Kidney (tissue), 14 donors: ENCODE measurements around the gene INSYN1. TPM values are rescaled to one million over a fixed set of nuclear protein-coding genes. Genes with fewer than 3 reads are reported as not detected.
A peak's percentile ranks its signal among the peaks of the same experiment; 100 is the strongest.

Experiments used
- DNase-seq, 5 donors: peaks; one replicate each; pipeline ENCODE4 v3.0.0-alpha.2; 2013 to 2020
- FAIRE-seq: peaks from 2 replicates; lab custom pipeline; 2012; peaks lifted over from hg19 to GRCh38; lab: Jason Lieb, UNC
- H3K27ac ChIP-seq, 2 donors: one replicate each; pipeline ENCODE4 v1.7.0; 2013; ENCODE audit warnings: low read depth in 2 of 2, low read length in 2 of 2, inconsistent platforms in 1 of 2
- H3K27me3 ChIP-seq: one replicate; pipeline ENCODE4 v1.7.1; 2013; ENCODE audit warnings: low read length, inconsistent platforms; ENCODE audit not compliant: control insufficient read depth, insufficient read depth
- H3K36me3 ChIP-seq, 3 donors: one replicate each; pipeline versions ENCODE4 v1.7.0 to v1.7.1; 2013; ENCODE audit warnings: low read length in 3 of 3, control low read depth in 1 of 3, inconsistent platforms in 1 of 3; ENCODE audit not compliant: insufficient read depth in 3 of 3, control insufficient read depth in 2 of 3
- H3K4me1 ChIP-seq, 3 donors: one replicate each; pipeline versions ENCODE4 v1.7.0 to v1.7.1; 2013; ENCODE audit warnings: low read length in 3 of 3, inconsistent platforms in 1 of 3, low read depth in 1 of 3; ENCODE audit not compliant: control insufficient read depth in 2 of 3, insufficient read depth in 2 of 3
- H3K4me3 ChIP-seq, 3 donors: one replicate each; pipeline versions ENCODE4 v1.7.0 to v1.8.1; 2013; ENCODE audit warnings: low read length in 3 of 3, control low read depth in 1 of 3, inconsistent platforms in 1 of 3
- H3K9ac ChIP-seq, 3 donors: one replicate each; pipeline versions ENCODE4 v1.7.0 to v1.7.1; 2013; ENCODE audit warnings: low read length in 3 of 3, control low read depth in 1 of 3, inconsistent platforms in 1 of 3
- H3K9me3 ChIP-seq, 3 donors: one replicate each; pipeline versions ENCODE4 v1.7.0 to v1.7.1; 2013; ENCODE audit warnings: low read length in 3 of 3, control low read depth in 1 of 3, inconsistent platforms in 1 of 3; ENCODE audit not compliant: control insufficient read depth in 2 of 3, insufficient read depth in 1 of 3
- CTCF ChIP-seq: IDR thresholded peaks from 3 replicates; pipeline ENCODE4 v1.5.1; 2012; ENCODE audit warnings: mild to moderate bottlenecking, moderate library complexity, borderline replicate concordance; ENCODE audit not compliant: insufficient read depth; ENCODE audit errors: extremely low read depth
- intact Hi-C: fragments of 100-400 bp; cut with DNase I; formaldehyde crosslinking; loops from one replicate; pipeline ENCODE4 v1.11.1; 2022
- polyA plus RNA-seq: library from polyadenylated mRNA; stranded (reverse); fragments of 350-450 nt; fragmentation: Illumina TruSeq; extraction: RNeasy Lipid Tissue Mini Kit (QIAGEN cat#74804); gene quantifications from one replicate; pipeline ENCODE4 v1.2.3, GENCODE V29; 2014; ENCODE audit warnings: low read depth, low replicate concordance; ENCODE audit not compliant: insufficient read depth
- total RNA-seq: library from RNA; stranded (reverse); fragmentation: NEBNext Ultra II Directional; extraction: Animal tissue kit (Norgen Biotek cat#: 25700); gene quantifications from one replicate; pipeline ENCODE4 v1.2.1, GENCODE V29; 2021
- donor health status: control.
- donor health status: control.
- donor health status: control.
- donor health status: control.
- donor health status: control.
- donor health status: DM: yes; HTN: yes; CAD: no.
- donor health status: Normal renal cell carcinoma (clear cell type).

INSYN1 gene
- total and polyA plus RNA-seq, 2 donors from 2014 or later = 4.2 to 39.6 TPM

GRCh38 chr15:73694419-73694818 is 58.7 kb downstream of the INSYN1 start:
- peaks cover 0 to 5% (median 5%) of the 10 kb centered on the region in 3 donors for H3K4me1 ChIP-seq
- no peaks in the 10 kb centered on the region for H3K36me3 ChIP-seq
- DNase-seq = no peak
- H3K9me3 ChIP-seq = no peaks in the 10 kb centered on the region
- FAIRE-seq = no peak
- no peak overlapping the region for H3K4me3 ChIP-seq
- intact Hi-C loops = no loop called here
- no peak overlapping the region for H3K27ac ChIP-seq
- no peak overlapping the region for H3K9ac ChIP-seq
- no peak for TF ChIP-seq CTCF
- no peaks in the 10 kb centered on the region for H3K27me3 ChIP-seq

DNA sequence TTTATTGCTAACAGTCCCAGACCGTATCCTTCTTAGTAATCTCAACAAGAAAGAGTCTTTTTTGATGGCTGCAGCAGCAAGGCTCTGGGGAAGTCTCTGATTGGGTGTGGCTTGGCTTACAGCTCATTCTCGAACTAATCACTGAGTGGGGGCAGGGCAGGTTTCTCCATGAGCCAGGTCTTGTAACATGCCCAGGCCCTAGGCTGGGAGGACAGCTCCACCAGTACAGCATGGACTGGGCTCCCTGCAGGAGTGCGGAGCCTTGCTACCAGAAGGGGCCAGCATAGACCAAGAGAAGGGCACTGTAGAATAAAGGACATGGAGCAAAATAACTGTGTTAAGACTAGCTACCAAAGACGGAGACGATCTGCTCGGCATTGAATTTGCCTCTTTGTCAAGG is 61.8 kb downstream of the INSYN1 start:
- Histone ChIP-seq H3K36me3 (no peaks in the 10 kb centered on the region), H3K4me1 (peaks cover 0 to 1% (median 0%) of the 10 kb centered on the region in 3 donors), H3K9me3 (no peaks in the 10 kb centered on the region), H3K27me3 (no peaks in the 10 kb centered on the region), H3K9ac (no peak overlapping the region), H3K4me3 (no peak overlapping the region), H3K27ac (no peak overlapping the region)
- intact Hi-C loops = no loop called here
- DNase-seq = peak in 2 of 5 donors; percentile 10 to 25
- no peak for FAIRE-seq
- TF ChIP-seq CTCF = no peak

DNA sequence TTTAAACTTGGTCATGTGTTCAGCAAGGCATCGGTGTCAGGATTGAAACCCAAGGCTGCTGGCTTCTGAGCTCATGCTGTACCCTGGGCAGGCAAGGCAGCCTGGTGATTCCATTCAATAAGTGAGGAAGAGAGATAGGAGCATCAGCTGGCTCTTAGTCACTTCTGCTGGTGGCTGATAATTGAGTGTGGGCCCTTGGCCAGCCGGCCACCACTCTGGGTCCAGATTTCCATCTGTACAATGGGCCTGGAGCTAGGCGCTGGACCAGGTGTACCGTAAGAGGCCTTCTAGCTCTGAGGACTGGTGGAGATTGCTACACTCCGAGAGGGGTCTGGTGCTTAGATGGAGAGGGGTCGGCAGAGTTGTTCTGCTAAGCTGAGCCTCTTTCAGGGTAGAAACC is 64.7 kb downstream of the INSYN1 start:
- Histone ChIP-seq H3K4me1 (peaks cover 2 to 8% (median 6%) of the 10 kb centered on the region in 3 donors), H3K36me3 (no peaks in the 10 kb centered on the region), H3K4me3 (no peak overlapping the region), H3K27me3 (no peaks in the 10 kb centered on the region), H3K27ac (no peak overlapping the region), H3K9me3 (no peaks in the 10 kb centered on the region), H3K9ac (no peak overlapping the region)
- no peak for FAIRE-seq
- TF ChIP-seq CTCF = no peak
- DNase-seq = no peak
- intact Hi-C loops = no loop called here

DNA sequence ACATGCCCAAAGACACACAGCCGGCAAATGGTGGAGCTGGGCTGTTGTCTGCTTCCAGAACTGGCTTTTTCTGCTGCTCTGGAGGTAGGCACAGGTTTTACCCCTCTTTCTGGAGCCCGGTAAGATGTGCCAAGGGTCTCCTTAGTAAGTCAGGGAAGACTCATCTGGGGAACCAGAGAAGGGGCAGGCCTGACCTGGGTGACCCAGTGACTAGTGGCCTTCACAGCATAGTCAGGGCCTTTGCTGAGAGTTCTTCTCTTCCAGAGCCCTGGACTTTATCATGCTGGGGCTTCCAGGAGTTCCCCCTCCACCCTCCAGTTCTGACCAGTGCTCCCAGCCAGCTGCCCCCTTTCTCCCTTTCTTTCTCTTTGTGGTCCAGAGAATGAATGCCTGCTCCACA is 65.8 kb downstream of the INSYN1 start:
- DNase-seq (no peak), FAIRE-seq (no peak)
- Histone ChIP-seq H3K9ac (no peak overlapping the region), H3K27me3 (no peaks in the 10 kb centered on the region), H3K4me3 (no peak overlapping the region), H3K36me3 (no peaks in the 10 kb centered on the region), H3K4me1 (peaks cover 2 to 8% (median 6%) of the 10 kb centered on the region in 3 donors), H3K27ac (no peak overlapping the region), H3K9me3 (no peaks in the 10 kb centered on the region)
- no peak for TF ChIP-seq CTCF
- intact Hi-C loops = no loop called here
